ENCODE data around the gene ACTN1. TPM values are rescaled to one million over a fixed set of nuclear protein-coding genes. Genes with fewer than 3 reads are reported as not detected.
"Not testable (repeated sequence)": the region's sequence is repeated elsewhere in the genome, so short reads cannot be mapped to it uniquely, and the experiment has no call there.

ACTN1 gene
- total RNA-seq, 1 experiment from 2014 or later: 363 TPM

DNA sequence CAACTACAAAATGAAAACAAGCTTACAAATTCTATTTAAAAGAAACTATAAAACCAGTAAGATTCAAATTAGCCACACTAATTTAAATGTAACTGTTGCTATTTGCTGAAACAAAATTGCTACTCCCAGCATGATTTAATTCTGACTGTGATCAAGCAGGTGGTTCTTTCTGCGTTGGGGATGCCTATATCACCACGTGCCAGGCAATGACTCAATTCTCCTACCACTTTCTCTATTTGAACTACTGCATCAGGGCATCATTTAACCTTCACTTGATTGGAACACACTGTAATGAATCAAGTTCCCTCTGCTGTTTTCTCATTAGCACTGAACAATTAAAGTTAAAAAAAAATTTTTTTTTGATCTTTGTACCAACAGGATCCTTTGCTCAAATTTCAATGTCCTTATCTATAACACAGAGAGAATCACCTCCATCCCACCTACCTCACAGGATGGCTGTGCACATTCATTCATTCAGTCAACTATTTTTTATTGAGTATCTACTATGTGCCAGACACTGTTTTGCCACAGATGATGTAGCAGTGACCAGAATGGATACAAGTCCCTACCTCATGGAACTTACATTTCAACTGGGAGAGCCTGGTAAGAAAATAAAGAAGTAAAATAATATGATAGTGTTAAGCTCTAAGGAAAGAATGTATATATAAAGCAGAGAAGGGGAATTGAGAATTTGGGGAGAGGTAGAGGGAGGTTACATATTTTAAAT, 8.0 kb upstream of the ACTN1 start:
- DNase-seq (ENCODE audit: low read depth): peak; percentile 28

DNA sequence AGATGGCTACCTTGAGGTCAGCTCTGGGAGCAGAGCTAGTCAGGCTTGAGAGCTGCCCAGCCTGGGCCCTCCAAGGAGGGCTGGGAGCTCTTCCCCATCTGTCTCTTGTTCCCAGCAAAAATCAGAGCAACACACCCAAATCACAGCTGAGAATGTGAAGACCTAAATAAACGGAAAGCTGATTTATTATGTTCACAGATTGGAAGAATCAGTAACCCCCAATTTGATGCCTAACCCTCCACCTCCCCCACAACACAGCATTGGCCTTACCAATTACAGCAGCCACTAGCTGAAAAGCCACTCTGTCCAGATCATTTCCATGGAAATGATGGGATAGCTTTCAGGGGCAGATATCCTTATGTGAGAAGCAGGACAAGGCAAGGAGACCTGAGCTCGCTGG, 7.1 kb upstream of the ACTN1 start:
- no peak for DNase-seq (ENCODE audit: low read depth)

DNA sequence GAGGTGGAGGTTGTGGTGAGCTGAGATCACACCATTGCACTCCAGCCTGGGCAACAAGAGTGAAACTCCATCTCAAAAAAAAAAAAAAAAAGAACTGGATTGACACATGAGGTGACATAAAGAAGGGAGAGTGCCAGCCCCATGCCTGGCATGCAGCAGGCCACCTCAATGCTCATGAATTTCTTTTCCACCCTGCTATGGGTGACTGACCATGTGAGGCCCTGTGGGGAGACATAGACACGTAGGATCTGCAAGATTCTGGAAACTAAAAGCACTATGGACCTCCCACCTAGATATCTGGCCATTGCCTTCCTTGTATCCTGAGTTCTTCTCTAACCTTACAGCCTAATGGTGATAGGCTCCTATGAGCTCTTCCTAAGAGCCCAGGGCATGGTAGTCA, 5.6 kb upstream of the ACTN1 start:
- no peak for DNase-seq (ENCODE audit: low read depth)

DNA sequence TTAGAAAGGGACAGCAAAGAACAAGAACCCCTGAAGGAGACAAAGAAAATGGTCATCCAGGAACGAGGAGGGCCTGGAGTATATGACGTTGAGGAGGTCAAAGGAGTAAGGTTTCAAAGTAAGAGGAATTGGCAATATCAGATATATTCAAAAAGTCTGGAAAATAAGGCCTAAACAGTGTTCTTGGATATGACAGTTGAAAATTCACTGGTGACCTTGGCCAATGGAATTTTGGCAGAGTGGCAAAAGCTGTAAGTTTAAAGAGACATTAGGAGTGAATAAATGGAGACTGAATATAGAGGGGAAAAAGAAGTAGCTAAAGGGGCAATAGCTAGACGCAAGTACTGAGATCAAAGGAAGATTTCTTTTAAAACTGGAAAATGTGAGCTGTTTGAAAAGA, 4.1 kb upstream of the ACTN1 start:
- DNase-seq (ENCODE audit: low read depth): no peak

DNA sequence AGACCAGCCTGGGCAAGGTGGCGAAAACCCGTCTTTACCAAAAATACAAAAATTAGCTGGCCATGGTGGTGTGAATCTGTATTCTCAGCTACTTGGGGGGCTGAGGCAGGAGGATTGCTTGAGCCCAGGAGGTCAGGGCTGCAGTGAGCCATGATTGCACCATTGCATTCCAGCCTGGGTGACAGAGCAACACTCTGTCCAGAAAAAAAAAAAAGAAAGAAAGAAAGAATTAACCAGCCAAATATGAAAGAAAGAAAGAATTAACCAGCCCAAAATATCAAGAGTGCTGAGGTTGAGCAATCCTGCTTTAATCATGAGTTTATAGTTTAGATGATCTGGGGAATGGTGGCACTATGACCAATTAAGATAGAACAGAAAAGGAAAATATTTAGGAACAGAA, 3.5 kb upstream of the ACTN1 start:
- no peak for DNase-seq (ENCODE audit: low read depth)

DNA sequence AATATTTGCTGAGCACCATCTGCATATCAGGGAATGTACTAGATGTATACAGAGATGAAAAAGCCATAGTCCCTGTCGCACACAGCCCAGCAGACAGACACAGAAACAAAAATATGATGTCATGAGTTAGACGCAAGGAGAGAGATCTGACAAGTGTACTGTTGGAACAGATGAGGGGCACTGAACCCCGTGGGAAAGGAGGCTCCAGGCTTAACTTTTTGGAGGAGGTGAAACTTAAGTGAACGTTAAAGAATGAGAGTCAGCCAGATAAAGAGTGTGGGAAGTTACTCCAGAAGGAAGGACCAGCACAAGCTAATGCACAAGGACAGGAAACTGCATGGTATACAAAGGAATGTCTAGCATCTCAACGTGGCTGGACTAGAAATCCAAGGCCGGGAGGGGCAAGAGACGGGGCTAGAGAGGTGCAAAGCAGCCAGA, 2.5 kb upstream of the ACTN1 start:
- no peak for DNase-seq (ENCODE audit: low read depth)

DNA sequence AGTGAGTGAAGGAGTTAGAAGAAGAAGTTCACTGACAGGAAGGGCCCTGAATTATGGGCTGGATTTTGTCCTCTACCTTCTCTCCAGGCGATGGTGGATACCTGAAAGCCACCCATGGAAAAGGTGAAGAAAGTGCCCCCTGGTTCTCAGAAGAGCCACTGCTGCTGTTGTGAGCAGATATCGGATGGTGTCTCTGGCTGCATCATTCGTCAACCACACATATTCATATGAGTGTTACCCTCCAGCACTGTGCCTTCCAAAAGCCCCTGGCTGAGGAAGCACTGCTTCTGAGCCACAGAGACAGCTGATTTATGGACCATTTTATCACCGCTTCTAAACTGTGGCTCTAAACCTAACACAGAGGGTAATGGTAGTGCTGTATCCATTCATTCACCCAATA, 2.0 kb upstream of the ACTN1 start:
- no peak for DNase-seq (ENCODE audit: low read depth)

DNA sequence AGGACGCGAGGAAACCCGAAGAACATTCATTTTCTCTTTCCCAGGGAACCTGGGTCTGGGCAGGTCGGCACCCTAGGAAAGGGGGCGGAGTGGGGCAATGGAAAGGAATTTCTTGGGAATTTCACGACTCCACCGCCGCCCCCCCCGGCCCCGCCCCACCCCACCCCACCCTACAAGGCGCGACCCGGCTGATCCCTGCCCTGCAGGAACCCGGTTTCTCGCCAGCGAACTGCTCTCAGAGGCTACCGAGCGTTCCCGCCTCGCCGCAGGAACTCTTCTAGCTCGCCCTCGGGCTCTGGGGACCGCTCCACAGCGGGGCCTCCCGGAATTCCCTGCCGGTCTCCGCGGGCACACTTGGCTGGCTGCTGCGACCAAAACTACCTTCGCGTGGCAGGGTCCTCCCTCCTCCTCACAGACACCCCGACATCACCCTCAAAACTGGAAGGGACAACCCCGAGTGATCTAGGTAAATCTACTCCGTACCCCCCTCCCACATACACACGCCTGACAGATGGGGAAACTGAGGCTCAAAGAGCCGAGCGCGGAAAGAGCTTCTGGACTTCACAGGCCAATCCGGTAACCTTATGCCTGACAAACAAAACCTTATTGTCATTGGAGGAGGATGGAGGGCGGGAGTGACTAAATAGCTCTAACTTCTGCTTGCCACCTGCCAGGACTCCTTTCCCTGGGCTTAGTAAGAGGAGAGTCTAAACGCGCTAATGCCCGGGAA, 785 bp upstream of the ACTN1 start:
- peak; percentile 49 for DNase-seq (ENCODE audit: low read depth)

DNA sequence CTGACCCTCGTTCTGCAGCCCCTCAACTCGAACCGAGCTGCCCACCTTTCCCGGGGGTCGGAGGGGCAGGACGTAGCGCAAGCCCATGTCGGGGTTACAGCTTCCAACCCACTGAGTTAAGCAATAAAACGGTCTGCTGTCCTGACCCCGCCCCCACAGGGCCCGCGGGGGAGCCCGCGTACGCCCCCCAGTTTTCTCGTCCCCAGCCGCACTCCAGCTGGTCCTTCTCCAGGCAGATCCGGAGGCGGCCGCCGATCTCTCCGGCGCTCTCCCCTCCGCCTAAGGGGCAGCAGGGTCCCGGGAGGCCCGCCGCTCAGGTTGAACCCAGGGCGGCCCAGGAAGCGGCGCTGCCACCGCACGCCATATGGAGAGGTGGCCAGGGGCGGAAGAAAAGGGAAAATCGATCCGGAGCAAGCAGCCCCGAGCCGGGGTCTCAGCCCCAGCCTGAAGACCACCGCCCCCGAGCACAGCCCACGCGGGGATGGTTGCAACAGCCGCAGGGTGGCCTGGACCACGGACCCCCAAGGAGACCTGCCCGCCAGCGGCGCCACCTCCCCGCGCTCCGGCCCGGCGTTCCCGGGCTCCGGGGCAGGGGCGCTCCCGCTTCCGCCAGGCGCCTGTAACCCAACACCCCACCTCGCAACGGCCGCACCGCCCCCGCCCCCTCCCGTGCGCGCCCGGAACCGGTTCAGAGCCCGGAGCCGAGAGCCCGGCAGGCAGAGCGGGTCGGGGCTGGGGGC, 760 bp downstream of the ACTN1 start:
- peak; percentile 59 for DNase-seq (ENCODE audit: low read depth)

DNA sequence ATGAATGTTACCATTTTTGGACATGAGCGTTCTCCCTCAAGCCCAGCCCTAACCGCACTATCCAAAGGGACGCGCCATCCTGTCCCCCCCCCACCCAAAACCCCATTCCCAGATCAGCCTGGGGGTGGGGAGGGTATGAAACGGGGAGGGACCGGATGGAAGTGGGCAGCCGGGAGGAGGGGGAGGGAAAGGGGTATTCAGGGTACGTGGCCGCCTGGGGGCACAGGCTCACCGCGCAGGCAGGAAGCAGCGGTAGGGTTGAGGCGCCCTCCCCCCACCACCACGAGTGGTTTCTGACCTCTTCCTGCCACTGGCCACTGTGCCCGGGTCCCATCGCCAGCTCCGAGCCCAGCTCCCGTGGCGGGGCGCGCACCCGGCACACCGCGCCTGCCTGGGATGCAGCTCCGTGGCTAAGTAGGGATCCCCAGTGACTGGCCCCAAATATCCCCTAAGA, 1.4 kb downstream of the ACTN1 start:
- peak; percentile 96 for DNase-seq (ENCODE audit: low read depth)

DNA sequence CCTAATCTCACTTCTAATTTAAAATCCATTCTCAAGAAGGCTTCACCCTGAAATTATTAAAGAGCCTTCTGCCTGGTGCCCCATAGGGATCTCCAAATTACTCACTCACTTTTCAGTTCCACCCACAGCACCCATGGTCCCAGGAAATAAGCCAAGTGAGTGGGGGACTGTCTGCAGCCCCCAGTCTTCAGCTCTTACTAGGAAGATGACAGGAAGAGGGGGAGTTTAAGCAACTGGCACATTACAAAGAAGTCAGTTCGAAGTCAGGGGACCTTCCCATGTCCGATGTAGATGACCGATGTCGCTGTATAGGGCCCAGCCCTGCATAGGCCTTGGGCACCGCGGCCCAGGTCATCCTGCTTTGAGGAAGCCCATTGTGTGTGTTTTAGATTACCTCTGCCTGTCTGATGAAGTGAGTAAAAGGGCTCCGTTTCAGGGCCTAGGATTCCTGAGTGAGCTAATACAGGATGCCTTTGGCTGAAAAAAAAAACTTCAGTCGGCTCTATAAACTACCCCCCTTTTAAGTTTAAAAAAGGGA, 1.9 kb downstream of the ACTN1 start:
- DNase-seq (ENCODE audit: low read depth): no peak

DNA sequence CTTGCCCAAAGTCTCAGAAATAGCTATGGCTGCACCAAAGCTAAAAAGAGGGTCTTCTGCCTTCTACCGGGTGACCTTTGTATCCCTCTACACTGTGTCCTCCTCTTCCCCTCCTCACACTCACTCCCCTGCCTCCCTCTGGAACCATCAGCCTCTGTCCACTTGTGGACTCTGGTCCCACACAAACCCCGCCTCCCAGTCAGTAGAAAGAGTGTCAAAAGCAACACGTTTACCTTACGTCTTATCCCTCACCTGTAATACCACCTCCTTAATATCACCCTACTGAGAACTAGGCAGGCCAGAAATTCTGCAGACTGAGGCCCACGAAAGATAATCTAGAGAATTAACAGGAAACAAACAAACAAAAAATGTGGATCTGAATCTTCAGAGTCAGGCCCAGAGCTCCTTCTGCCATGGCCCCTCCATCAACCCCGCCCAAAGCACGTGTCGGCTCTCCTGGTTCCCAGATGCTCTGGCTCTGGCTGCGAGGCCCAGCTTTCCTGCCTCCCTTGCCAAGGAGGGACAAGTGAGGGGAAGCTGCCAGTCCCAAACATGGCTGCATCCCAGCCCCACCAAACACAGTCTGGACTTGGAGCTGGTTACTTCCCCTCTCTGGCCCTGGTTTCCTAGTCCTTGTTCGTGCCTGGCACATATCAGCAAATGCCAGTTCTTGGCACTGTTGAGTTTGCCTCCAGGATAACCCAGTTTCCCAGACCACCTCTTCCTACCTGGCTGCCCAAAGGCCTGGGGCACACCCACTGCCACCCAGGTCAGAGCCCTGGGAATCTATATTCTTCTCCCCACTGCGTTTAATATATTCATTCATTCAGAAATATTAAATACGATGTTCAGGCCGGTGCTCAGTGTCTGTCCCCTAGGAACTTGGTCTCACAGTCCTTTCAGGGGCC, 2.7 kb downstream of the ACTN1 start:
- peak; percentile 48 for DNase-seq (ENCODE audit: low read depth)

DNA sequence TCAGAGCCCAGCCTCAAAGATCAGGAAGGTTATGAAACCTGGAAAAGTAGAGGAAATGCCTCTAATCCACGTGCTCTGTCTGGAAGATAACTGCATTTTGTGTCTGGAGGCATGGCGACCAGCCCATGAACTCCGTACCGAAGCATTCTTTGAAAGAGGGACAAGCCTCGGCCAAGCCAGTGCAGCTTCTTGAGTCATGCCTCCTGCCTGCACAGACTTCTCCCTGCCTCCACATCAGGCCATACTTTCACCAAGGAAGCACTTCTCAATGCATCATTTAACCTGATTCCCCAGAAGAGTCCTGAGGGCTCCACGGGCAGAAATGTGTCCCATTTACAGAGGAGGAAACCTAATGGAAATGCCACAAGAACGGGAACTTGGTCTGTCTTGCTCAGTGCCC, 3.4 kb downstream of the ACTN1 start:
- DNase-seq (ENCODE audit: low read depth): peak; percentile 84

DNA sequence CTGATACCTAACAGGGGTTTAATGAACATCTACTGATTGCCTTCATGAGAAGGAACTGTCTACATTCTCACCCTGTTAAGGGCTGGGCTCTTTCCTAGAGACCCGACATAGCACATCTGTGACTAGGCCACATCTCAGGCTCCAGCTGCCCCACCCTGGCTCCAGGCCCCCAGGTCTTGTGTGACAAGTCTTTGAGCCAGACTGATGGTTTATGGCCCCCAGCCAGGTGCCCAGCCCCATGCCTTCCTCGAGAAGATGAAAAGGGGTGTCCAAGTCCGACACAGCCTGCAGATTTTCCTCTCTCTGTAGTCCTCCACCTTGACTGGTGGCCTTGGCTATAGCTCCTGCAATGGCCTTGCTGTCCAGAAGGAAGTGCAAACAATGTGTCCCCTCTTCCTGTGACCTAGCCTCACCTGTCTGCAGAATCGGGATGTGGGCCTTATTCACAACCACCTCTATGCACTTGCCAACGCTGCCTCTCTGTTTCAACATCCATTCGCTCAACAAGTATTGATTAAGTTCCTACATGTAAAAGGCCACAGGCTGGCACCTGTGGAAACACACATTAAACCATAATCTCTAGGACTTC, 4.2 kb downstream of the ACTN1 start:
- no peak for DNase-seq (ENCODE audit: low read depth)

DNA sequence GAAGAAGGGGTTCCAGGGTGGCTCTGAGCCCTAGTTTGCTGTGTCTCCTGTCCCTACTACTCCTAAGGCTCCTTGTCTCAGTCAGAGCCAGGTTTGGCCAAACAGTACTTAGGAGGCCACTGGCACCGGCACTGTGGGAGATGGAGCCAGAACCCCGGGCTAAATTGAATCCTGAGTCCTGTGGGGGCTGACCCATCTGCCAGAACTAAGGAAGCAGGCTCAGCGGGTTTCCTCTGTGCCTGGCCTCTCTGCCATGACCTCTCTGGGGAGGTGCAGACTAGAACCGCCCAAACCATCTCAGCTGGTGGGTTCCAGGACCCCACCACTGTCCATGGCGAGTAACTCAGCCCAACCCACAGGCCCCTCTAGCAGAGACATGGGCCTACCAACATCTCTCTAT, 5.5 kb downstream of the ACTN1 start:
- no peak for DNase-seq (ENCODE audit: low read depth)

DNA sequence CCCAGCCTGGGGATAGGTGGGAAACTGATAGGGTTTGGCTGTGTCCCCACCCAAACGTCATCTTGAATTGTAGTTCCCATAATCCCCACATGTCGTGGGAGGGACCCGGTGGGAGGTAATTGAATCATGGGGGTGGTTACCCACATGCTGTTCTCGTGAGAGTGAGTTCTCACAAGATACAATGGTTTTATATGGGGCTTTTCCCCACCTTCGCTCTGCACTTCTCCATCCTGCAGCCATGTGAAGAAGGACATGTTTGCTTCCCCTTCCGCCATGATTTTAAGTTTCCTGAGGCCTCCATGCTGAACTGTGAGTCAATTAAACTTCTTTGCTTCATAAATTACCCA, 5.9 kb downstream of the ACTN1 start:
- not testable (repeated sequence) for DNase-seq (ENCODE audit: low read depth)

DNA sequence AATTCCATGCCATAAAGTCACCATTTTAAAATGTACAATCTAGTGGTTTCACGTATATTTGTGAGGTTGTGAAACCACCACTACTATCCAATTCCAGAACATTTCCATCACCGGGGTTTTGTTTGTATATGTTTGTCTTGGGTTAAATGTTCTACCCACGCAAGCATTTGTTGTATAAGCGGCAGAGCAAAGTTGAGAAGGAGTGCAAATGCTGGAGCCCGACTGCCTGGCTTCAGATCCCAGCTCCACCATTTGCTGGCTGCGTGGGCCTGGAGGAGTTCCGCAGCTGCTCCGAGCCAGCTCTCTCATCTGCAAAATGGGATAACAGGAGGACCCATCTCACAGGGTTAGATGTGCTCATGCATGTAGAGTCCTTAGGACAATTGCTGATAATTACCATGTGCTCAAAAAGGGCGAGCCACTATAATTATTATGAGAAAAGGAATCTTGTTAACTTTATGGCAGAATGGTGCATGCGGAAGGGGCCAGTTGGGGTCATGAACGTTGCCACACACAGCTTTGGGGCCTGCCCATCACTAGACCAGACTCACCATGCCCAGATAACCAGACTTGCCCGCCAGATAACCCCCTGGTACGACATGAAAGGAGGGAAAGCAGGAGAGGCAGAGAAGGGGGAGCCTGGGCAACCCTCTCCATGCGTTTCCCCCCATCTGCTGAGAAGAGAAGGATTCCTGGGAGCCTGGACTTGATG, 6.4 kb downstream of the ACTN1 start:
- no peak for DNase-seq (ENCODE audit: low read depth)

DNA sequence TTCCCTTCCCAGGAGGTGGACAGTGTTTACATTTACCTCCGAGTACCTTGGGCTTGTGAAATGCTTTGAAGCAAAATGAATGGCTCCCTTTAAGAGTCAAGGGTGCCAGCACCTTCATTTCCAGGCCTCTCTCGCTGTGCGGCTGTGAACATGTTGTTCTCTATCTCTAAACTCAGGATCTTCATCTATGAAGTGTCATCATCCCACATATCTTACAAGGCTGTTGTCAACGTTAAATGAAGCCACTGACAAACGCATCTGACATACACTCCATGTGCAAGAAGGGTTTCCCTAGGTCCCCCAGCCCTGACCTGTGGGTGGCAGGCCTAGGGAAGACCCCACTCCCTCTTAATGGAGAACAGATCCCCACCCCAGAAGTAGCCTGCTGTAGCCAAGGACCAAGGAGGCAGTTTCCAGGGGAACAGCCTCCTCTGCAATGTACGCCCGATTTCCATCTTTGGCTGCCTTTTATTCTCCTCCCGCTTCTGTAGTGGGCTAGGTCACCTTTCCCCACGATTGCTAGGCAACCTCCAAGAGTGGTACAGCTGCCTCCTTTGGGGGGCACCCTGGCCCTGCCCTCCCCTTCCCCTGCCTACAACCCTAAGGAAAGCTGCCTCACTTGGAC, 7.6 kb downstream of the ACTN1 start:
- no peak for DNase-seq (ENCODE audit: low read depth)

DNA sequence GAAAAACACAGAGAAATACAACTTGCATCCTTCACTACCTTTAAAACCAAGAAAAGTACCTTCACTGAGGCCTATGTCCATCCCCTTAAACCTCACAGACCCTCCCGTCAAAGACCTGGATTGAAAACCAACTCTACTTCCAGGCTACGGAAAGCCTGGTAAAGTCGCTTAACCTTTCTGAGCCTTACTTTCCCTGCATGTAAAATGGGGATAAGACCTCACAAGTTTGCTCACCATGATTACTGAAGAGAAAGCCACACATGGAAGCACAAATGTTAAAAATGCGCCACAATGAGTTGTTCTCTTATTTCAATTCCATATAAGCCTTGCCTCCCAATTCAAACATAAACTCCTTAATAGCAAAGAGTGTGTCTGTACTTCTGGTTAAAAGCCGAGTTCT, 8.4 kb downstream of the ACTN1 start:
- no peak for DNase-seq (ENCODE audit: low read depth)

DNA sequence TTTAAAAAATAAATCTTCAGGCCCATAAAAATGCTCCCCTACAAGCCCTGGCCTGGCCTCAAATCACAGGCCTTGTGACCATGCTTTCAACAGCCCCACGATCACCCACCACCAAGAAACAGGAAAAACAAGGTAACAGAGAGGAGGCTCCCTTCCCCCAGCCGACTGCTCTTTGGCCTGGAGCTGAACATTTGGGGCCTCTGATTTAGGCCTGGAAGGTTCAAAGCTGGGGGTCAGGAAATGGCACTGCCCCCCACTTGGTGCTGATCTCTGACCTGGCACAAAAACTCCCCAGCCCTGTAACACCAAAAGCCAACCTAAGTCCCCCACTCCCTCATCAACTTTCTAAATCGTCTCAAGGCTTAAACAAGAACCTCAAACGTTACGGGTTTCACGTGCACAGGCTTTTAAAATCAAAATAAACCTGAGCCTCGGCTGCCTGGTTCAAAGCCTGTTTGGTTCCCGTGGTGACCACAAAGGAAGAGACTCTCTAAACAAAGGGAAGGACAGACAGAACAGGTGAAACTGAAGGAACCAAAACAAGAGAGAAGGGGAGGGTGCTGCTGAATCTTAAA, 9.0 kb downstream of the ACTN1 start:
- peak; percentile 51 for DNase-seq (ENCODE audit: low read depth)
